Hepatocyte (in vitro differentiated cells): Measurements from ENCODE around the gene ACVR1. TPM values are rescaled to one million over a fixed set of nuclear protein-coding genes. Genes with fewer than 3 reads are reported as not detected.

Source experiments
- DNase-seq: peaks from one replicate; pipeline ENCODE4 v3.0.0-alpha.2; 2016; ENCODE audit warnings: low spot score
- H2AFZ ChIP-seq: fragments of 200-600 bp; sonication (generic); 2 replicates; pipeline ENCODE4 v1.6.0; 2016; ENCODE audit warnings: antibody characterized with exemption, mild to moderate bottlenecking
- H3K27ac ChIP-seq: fragments of 200-600 bp; sonication (generic); 2 replicates; pipeline ENCODE4 v1.5.1; 2016; ENCODE audit warnings: mild to moderate bottlenecking
- H3K27me3 ChIP-seq: fragments of 200-600 bp; sonication (generic); 2 replicates; pipeline ENCODE4 v1.6.1; 2016
- H3K36me3 ChIP-seq: fragments of 200-600 bp; sonication (generic); replicated peaks from 2 replicates; pipeline ENCODE4 v1.5.1; 2016; ENCODE audit warnings: low read depth; ENCODE audit not compliant: insufficient read depth
- H3K4me1 ChIP-seq: fragments of 200-600 bp; sonication (generic); 2 replicates; pipeline ENCODE4 v1.5.1; 2016; ENCODE audit warnings: mild to moderate bottlenecking, moderate library complexity; ENCODE audit not compliant: insufficient read depth
- H3K4me2 ChIP-seq: fragments of 200-600 bp; sonication (generic); 2 replicates; pipeline ENCODE4 v1.6.0; 2016
- H3K4me3 ChIP-seq: fragments of 200-600 bp; sonication (generic); 2 replicates; pipeline ENCODE4 v1.5.1; 2016; ENCODE audit warnings: mild to moderate bottlenecking
- H3K79me2 ChIP-seq: fragments of 200-600 bp; sonication (generic); 2 replicates; pipeline ENCODE4 v1.6.0; 2017; ENCODE audit warnings: mild to moderate bottlenecking
- H3K9me2 ChIP-seq: fragments of 200-600 bp; sonication (generic); replicated peaks from 2 replicates; pipeline ENCODE4 v1.6.0; 2017; ENCODE audit warnings: mild to moderate bottlenecking; ENCODE audit not compliant: insufficient read depth
- H3K9me3 ChIP-seq: fragments of 200-600 bp; sonication (generic); 2 replicates; pipeline ENCODE4 v1.5.1; 2016; ENCODE audit warnings: low read depth, mild to moderate bottlenecking
- H4K20me1 ChIP-seq: fragments of 200-600 bp; sonication (generic); 2 replicates; pipeline ENCODE4 v1.6.0; 2016; ENCODE audit warnings: mild to moderate bottlenecking; ENCODE audit not compliant: insufficient read depth, poor library complexity, severe bottlenecking
- EZH2 ChIP-seq: fragments of 200-600 bp; sonication (generic); IDR thresholded peaks from 2 replicates; pipeline ENCODE4 v1.6.1; 2016; ENCODE audit warnings: antibody characterized with exemption, mild to moderate bottlenecking, borderline replicate concordance
- EZH2phosphoT487 ChIP-seq: fragments of 200-600 bp; sonication (generic); IDR thresholded peaks from one replicate; pipeline ENCODE4 v1.6.1; 2018; ENCODE audit warnings: antibody characterized with exemption, mild to moderate bottlenecking, low read depth, moderate library complexity; ENCODE audit not compliant: unreplicated experiment, severe bottlenecking
- WGBS: methylation state at CpG from one replicate; pipeline ENCODE4 v1.1.6; 2016; ENCODE audit warnings: low lambda C conversion rate; ENCODE audit errors: missing lambda C conversion rate; 5-methylcytosine and 5-hydroxymethylcytosine counted together
- polyA plus RNA-seq: library from polyadenylated mRNA; unstranded; fragments of >200 nt; fragmentation: Nextera tagmentation; extraction: Ambion mirVana; gene quantifications from 2 replicates; pipeline ENCODE4 v1.2.1, GENCODE V29; 2016
- total RNA-seq: library from RNA; depleted of rRNA; stranded (reverse); fragments of >200 nt; gene quantifications from 2 replicates; pipeline ENCODE4 v1.2.3, GENCODE V29; 2014
- TF ChIP-seq, protein P1 (sequence below): fragments of 200-600 bp; sonication (generic); IDR thresholded peaks from 2 replicates; pipeline ENCODE4 v1.5.1; 2016; ENCODE audit warnings: antibody characterized with exemption, mild to moderate bottlenecking; ENCODE audit not compliant: poor library complexity

Gene ACVR1
- total and polyA plus RNA-seq, 2 experiments from 2014 or later: 19.6 to 20.1 TPM

DNA sequence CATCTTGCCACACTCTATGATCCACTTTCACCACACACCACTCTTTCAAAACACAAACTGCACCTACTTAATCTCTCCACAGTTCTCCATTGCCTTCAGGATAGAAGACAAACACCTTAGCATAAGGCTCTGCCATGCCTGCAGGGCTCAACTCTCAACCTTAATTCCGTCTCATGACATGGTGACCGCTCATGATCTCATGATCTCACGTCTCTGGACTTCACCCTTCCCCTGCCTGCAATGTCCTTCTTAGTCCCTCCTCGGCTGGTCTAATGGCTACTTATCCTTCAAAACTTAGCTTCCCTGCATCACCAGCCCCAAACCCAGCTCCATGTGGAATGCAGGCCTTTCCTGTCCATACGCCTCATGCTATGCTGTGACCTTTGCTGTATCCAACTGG is 85.3 kb downstream of the ACVR1 start:
- Histone ChIP-seq H3K27me3 (no peaks in the 10 kb centered on the region), H3K9me2 (no peaks in the 10 kb centered on the region), H3K4me3 (no peak overlapping the region), H3K9me3 (no peaks in the 10 kb centered on the region), H3K4me2 (no peak overlapping the region), H3K79me2 (peaks cover 4% of the 10 kb centered on the region), H3K4me1 (no peaks in the 10 kb centered on the region), H2AFZ (no peak overlapping the region), H3K27ac (no peak overlapping the region), H4K20me1 (no peaks in the 10 kb centered on the region), H3K36me3 (no peaks in the 10 kb centered on the region)
- TF ChIP-seq EZH2phosphoT487 (no peak), EZH2 (no peak)
- TF ChIP-seq, protein P1, sequence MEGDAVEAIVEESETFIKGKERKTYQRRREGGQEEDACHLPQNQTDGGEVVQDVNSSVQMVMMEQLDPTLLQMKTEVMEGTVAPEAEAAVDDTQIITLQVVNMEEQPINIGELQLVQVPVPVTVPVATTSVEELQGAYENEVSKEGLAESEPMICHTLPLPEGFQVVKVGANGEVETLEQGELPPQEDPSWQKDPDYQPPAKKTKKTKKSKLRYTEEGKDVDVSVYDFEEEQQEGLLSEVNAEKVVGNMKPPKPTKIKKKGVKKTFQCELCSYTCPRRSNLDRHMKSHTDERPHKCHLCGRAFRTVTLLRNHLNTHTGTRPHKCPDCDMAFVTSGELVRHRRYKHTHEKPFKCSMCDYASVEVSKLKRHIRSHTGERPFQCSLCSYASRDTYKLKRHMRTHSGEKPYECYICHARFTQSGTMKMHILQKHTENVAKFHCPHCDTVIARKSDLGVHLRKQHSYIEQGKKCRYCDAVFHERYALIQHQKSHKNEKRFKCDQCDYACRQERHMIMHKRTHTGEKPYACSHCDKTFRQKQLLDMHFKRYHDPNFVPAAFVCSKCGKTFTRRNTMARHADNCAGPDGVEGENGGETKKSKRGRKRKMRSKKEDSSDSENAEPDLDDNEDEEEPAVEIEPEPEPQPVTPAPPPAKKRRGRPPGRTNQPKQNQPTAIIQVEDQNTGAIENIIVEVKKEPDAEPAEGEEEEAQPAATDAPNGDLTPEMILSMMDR: no peak
- WGBS: 93% methylated on average over 5 of the region's 5 CpGs
- no peak for DNase-seq

DNA sequence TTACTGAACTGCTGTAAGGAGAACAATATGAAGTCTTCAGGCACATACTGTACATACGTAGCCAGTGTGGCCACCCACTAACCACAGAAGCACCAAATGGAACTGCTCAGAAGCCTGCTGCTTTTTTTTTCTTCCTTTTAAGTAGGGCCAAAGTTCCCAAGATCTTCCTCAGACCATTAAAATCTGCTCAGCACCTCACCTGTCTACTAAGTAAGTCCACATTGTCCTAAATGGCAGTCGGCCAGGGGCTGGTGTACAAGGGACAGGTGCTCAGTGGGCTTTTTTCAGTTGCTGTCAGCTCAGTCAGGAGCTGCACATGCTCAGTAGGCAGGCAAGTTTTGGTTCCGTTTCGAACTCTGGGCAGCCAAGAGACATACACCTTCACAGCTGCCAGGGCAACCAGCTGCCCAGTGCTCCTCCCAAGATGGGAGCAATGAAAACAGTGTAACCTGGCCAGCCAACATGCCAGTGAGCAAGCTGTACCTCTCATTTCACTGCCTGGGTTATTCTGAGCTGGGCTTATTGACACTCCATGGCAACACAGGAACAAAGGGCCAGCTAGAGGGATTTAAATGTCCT is 86.1 kb downstream of the ACVR1 start:
- no peak overlapping the region for H2AFZ ChIP-seq
- no peak for TF ChIP-seq EZH2
- no peak for TF ChIP-seq EZH2phosphoT487
- TF ChIP-seq, protein P1: no peak
- no peaks in the 10 kb centered on the region for H3K9me2 ChIP-seq
- no peaks in the 10 kb centered on the region for H3K36me3 ChIP-seq
- H3K4me2 ChIP-seq: no peak overlapping the region
- H3K4me3 ChIP-seq: no peak overlapping the region
- WGBS: 93% methylated on average over 4 of the region's 4 CpGs
- no peaks in the 10 kb centered on the region for H3K27me3 ChIP-seq
- no peak overlapping the region for H3K27ac ChIP-seq
- peaks cover 4% of the 10 kb centered on the region for H3K79me2 ChIP-seq
- no peak for DNase-seq
- H3K9me3 ChIP-seq: no peaks in the 10 kb centered on the region
- no peaks in the 10 kb centered on the region for H4K20me1 ChIP-seq
- H3K4me1 ChIP-seq: peaks cover 6% of the 10 kb centered on the region

DNA sequence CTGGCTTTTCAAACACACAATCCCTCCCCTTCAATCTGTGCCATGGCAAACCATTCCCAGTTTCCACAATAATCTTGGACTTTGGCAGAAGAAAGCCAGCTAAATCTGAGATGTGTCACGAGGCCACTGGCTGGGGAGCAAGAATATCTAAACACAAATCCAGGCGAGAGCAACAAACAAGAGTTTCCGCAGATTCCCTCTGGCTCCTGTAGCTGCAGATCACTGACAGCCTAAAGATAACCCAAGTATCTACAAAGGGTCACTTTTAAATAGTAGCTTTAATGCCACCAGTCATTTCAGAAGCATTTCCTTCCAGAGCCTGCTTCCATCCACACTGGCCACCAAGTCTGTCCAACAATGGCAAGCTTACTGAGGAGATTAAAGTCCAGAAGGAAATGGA is 86.9 kb downstream of the ACVR1 start:
- Histone ChIP-seq H3K4me1 (peaks cover 13% of the 10 kb centered on the region), H3K4me2 (no peak overlapping the region)

More for the DNA sequence above, 86.9 kb downstream of the ACVR1 start:
- DNase-seq: no peak
- no peak overlapping the region for H3K4me3 ChIP-seq
- no peaks in the 10 kb centered on the region for H3K27me3 ChIP-seq
- no peaks in the 10 kb centered on the region for H3K36me3 ChIP-seq
- WGBS: 67% methylated on average over 3 of the region's 3 CpGs
- no peaks in the 10 kb centered on the region for H4K20me1 ChIP-seq
- peaks cover 4% of the 10 kb centered on the region for H3K79me2 ChIP-seq
- no peak overlapping the region for H2AFZ ChIP-seq
- no peaks in the 10 kb centered on the region for H3K9me3 ChIP-seq
- H3K27ac ChIP-seq: no peak overlapping the region
- no peaks in the 10 kb centered on the region for H3K9me2 ChIP-seq
- no peak for TF ChIP-seq EZH2phosphoT487
- TF ChIP-seq, protein P1: no peak
- TF ChIP-seq EZH2: no peak
